Measurements from ENCODE around the gene TMEM272.

Gene TMEM272

GRCh38 chr13:51804295-51805172 is 40.4 kb downstream of the TMEM272 start:
- no peak for DNase-seq

- peak; percentile 80 for DNase-seq
These were observed 41.3 kb downstream of the TMEM272 start, which contains the start of gene DHRS12 for GRCh38 chr13:51803422-51804294. TSS of gene DHRS12 (minus strand) at chr13:51804163. CDS start at chr13:51799659, 4,504 bp downstream.

GRCh38 chr13:51802631-51803418 is 42.2 kb downstream of the TMEM272 start:
- no peak for DNase-seq

DNA sequence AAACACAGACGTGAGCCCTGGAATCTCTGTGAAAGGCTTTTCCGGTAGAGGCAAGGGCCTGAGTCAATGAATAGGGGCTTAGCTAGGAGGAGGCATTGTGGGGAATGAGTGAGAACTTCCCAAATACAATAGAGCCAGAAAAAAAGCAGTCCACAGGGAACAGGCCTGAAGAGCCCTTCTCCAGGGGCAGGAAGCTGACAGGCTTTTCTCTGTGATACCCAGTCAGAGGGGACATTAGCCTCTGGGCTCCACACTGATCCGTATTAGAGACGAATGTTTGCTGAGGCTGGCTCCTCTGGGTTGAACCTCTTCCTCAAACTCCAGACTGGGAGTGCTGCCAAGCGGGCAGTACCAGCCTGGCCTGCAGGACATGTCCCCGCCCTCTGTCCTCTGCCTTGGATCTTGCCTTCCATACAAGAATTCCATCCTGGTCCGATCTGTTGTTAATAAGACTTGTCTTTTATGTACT is 43.3 kb downstream of the TMEM272 start:
- no peak for DNase-seq

DNA sequence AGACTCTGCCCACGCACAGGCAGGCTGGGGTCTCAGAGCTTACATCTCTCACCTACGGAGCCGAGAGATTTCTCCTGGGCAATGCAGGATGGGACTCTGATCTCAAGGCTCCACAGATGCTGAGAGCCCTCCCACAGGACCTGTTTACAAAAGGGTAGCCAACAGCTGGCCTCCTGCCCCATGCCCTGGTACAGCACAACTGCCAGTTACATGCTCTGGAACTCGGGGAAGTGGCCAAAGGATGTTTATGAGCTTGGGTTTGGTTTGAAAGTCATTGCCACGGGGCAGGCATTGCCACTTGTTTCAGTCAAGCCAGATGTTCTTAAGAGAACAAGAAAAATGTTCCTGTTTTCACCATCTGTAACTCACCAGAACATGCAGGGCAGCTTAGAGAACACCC is 44.5 kb downstream of the TMEM272 start:
- no peak for DNase-seq

DNA sequence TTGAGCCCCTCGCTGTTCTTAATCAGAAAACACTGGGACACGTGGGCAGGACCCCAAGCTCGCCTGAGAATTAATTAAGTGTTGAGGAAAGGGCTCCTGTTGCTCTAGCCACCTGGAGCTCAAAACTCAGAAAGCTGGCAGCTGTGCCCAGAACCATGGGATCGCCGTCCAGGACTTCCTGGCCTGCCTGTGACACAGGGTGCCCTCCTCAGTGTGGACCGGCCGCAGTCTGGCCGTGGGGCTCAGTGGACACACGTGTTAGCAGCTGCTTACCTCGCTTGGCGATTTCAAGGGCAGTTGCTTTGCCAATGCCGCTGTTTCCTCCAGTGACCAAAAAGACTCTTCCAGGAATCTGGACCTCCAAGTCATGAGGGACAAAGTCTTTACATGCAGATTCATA is 45.7 kb downstream of the TMEM272 start:
- no peak for DNase-seq

DNA sequence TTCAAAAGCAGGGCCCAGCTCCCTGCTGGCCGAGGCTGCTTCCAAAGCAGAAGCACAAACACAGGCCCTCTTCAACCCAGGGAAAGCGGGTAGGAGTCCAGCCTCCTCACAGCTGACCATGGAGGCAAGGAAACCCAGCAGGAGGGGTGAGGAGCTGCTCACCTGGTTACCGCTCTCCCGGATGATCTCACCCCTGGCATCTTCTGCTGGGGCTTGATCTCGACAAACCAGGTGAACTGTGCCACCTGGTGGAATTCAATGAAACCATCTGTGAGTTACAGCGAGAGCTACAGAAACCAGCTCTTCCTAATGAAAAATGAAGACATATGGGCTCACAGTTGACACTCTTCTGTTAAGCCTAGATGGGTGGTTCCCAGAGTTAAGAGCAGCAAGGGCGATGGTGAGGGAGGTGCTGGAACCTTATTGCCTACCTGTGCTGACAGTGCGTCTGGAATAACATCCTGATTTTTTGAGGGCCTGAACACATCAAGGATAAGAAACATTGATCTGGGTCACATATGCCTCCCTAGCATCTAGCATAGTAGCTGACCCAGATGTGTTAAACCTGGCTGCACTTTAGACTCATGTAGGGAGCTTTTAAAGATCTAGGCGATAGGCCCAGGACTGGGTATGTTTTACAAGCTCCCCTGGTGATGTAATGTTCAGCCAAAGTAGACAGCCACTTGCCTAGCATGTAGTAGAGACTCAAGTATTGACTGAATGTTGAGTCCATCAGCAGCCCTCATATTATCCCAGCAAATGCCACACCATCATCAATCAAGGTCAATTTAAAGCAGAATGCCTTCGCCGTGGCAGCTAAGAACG is 47.1 kb downstream of the TMEM272 start:
- peak; percentile 23 for DNase-seq

DNA sequence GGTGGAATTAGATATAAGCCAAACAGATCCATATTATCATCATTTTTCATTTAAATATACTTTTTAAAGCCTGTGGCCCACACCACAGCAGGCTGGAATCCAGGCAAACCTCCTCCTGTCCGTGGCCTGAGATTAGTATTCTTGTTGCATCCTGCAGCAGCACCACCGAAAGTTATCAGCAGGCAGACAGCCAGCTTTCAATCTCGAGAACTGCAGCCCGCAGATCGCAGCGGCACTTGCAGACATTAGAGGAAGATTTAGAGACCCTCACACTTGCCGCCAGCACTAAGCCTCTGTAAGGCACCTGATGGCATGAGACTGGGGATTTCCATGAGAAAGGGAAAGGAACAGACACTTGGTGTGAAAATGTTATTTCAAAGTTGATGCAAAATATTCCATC is 48.4 kb downstream of the TMEM272 start:
- DNase-seq: no peak

- DNase-seq: no peak
These were observed 49.6 kb downstream of the TMEM272 start for GRCh38 chr13:51795419-51795818.

- DNase-seq: no peak
These were observed 50.0 kb downstream of the TMEM272 start for GRCh38 chr13:51794964-51795363.

DNA sequence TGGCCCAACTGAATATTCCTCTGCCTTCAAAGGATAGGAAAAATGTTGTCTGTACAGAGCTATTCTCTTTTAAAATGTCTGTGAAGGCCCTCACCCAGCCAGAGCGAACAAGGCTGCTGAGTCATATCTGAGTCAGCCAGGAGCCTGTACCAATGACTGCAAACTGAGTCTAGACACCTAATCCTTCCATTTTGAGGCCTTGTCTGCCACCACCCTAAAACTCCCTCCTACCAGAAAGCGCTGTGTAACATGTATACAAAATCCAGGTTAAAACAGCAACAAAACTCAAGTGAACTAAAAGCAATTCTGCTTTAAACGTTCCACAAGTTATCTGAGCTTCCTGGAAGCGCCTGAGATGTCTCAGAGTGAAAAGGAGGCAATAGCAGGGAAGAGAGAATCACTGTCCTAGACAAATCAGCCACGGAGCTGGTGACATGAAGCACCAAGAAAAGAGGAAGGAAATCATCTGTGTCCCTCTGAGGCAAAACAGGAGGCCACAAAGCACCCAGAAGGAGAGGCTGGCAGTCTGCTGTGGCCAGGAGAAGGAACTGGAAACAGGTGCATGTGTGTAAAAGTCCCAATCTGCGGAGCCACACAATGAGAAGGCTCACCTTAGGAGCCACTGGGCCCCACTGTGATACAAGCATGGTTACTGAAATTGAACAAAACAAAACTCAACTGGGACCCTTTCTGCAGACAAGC is 51.3 kb downstream of the TMEM272 start:
- DNase-seq: no peak

- DNase-seq: no peak
These were observed 58.3 kb downstream of the TMEM272 start for GRCh38 chr13:51786425-51787265.

DNA sequence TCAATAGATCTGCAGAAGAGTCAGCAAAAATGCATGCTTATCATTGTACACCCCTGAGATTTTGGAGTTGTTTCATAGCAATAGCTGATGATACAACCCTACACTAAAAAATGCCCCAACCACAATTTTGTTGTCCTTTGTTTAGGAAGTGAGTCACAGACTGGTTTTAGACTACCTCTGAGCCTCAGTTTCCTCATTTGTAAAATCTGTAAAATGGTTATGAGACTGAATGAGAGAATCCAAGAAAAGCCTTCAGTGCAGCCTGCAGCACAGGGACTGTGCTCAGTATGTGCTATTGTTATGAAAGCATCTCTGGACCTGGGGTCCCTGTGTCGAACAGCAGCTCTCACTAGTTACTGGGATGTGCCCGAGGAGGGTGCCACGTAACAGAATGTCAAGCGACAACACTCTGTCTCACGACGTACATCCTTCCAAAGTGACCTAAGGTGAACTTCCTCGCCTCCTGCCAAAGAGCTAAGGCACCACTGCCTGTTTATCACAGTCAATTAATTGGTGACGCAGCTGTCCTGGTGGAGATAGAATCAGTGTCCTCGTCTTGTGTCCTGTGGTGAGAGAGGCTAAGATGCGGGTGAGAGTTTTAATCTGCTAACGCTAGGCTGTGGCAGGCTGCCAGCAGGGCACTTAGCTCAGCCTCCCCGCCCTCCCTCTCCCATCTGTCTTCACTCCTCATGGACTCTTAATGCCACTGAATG is 59.1 kb downstream of the TMEM272 start:
- DNase-seq: no peak

DNA sequence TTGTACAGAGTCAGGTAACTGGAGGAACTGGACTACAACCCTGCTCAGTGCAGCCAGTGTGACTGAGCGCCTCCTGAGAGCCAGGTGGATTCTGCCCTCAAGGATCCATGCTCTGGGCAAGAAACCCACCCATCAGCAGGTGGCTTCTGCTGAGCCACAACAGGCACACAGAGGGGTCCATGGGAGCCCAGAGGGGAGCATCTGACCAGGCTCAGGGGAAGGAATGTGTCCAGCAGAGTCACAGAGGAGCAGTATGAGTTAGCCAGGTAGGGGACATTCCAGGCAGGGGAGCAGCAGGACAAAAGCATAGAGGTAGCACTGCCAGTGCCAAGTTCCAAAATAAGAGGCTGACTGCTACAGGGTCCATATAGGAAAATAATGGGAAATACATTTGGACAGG is 60.9 kb downstream of the TMEM272 start:
- DNase-seq: no peak

DNA sequence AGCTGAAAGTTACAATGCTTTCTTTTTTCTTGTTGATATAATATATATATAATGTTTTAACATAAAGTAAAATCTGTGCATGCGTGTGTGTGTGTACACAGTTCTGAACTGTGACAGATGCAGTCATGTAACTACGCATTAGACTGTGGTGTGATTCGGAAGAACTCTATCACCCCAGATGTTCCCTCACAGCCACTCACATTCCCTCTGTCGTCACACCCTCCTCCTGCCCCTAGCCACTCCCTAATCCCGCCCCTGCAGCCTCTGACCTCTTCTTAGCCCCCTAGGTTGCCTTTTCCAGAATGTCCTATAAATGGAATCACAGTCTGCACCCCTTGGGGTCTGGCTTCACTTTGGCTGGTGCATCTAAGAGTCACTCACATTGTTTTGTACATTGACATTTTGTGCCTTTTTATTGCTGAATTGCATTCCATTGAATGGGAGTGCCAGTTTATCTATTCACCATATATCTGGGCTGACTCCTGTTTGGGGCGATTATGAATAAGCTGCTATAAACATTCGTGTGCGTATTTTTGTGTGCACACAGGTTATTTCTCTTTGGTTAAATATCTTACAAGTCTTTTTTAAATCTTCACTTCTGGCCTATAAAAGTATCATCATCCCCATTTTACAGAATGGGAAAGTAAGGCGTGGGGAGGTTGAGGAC is 61.4 kb downstream of the TMEM272 start:
- DNase-seq: no peak

DNA sequence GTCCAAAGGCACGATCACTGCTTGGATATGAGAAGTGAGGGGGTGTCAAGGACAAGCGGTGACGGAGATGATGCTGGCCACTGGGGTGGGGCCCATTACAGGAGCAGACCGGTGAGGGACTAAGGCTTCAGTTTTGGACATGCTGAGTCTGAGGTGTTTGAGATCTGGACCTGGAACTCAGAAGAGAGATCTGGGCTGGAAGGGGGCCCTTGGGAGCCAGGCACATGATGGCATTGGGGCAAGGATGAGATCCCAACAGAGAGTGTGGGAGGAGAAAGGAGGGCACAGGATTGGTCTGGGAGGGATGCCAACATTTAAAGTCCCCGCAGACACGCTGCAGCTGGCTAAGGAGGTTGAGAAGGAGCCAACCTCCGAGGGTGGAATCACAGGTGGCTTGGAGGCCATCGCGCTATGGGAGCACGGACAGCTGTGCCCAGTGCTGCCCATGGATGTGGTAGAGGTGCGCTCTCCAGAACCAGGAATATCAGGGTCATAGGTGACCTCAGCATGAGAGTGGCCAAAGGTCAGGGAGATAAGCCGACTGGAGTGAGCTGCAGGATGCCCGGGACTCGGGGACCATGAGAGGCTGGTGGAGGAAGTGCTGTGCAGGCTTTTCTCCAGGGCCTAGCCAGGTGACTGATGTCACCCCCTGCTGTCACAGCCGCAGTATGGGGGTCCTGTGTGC is 62.8 kb downstream of the TMEM272 start:
- no peak for DNase-seq

- no peak for DNase-seq
These were observed 63.5 kb downstream of the TMEM272 start for GRCh38 chr13:51781246-51782022.

Data from effector CD8-positive, alpha-beta T cell (primary cell).